ENCODE data around the gene WIPF2.

The WIPF2 gene

DNA sequence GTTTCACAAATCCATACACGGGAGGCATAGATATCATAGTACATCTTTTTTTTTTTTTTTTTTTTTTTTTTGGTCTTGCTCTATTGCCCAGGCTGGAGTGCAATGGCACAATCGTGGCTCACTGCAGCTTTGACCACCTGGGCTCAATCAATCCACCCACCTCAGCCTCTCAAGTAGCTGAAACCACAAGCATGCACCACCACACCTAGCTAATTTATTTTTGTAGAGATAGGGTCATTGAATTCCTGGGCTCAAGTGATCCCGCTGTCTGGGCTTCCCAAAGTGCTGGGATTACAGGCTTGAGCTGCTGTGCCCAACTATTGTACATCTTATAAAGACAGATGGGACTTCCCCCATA is 45.3 kb upstream of the WIPF2 start:
- H3K79me1 ChIP-seq (ENCODE audit: low read depth, low read length) = no peaks in the 10 kb centered on the region
- no peaks in the 10 kb centered on the region for H3K27me3 ChIP-seq (ENCODE audit: control insufficient read depth in 3 of 3, insufficient read depth in 3 of 3, low read depth in 1 of 3, low read length in 3 of 3)
- no peak overlapping the region for H2BK15ac ChIP-seq (ENCODE audit: low read length)
- H3K27ac ChIP-seq (replicated peaks; ENCODE audit: low read length) = no peak overlapping the region
- no peak for DNase-seq (ENCODE audit: low spot score)
- no peak overlapping the region for H2AFZ ChIP-seq (ENCODE audit: low read length)
- no peak overlapping the region for H3K23ac ChIP-seq (ENCODE audit: low read depth, low read length, poor library complexity)
- peaks cover 5 to 21% of the 10 kb centered on the region in 2 donors for H3K4me1 ChIP-seq (ENCODE audit: control insufficient read depth in 2 of 2, insufficient read depth in 1 of 2, low read depth in 1 of 2, low read length in 2 of 2)
- WGBS, 2 donors (ENCODE audit: extremely low coverage in 2 of 2, insufficient read length in 2 of 2, insufficient replicate concordance in 1 of 2) = no CpG with 5 or more reads among the region's 3 CpGs
- H3K9ac ChIP-seq (ENCODE audit: low read depth, low read length, poor library complexity) = no peak overlapping the region
- H3K18ac ChIP-seq (ENCODE audit: low read length) = no peak overlapping the region
- no peaks in the 10 kb centered on the region for H3K9me3 ChIP-seq (replicated peaks in 1 of 2; ENCODE audit: control insufficient read depth in 2 of 2, insufficient read depth in 1 of 2, low read depth in 1 of 2, low read length in 2 of 2)
- no peak overlapping the region for H3K4me2 ChIP-seq (ENCODE audit: insufficient read depth, low read length, poor library complexity, severe bottlenecking)
- no peak overlapping the region for H2BK5ac ChIP-seq (ENCODE audit: low read length)
- no peak overlapping the region for H3K4ac ChIP-seq (ENCODE audit: low read length)
- H3K36me3 ChIP-seq (replicated peaks in 1 of 2; ENCODE audit: control insufficient read depth in 2 of 2, insufficient read depth in 2 of 2, low read length in 2 of 2) = peaks cover 28 to 88% of the 10 kb centered on the region in 2 donors
- no peak overlapping the region for H2BK120ac ChIP-seq (ENCODE audit: low read depth, low read length)
- H2AK5ac ChIP-seq (ENCODE audit: low read depth, low read length) = no peak overlapping the region
- H3K14ac ChIP-seq (ENCODE audit: low read length) = no peak overlapping the region
- H2BK12ac ChIP-seq (ENCODE audit: low read length) = no peak overlapping the region
- H3K4me3 ChIP-seq (ENCODE audit: low read length in 2 of 2) = no peak overlapping the region
- no peak overlapping the region for H4K8ac ChIP-seq (ENCODE audit: low read depth, low read length)
- H4K91ac ChIP-seq (ENCODE audit: low read depth, low read length, poor library complexity) = no peak overlapping the region

DNA sequence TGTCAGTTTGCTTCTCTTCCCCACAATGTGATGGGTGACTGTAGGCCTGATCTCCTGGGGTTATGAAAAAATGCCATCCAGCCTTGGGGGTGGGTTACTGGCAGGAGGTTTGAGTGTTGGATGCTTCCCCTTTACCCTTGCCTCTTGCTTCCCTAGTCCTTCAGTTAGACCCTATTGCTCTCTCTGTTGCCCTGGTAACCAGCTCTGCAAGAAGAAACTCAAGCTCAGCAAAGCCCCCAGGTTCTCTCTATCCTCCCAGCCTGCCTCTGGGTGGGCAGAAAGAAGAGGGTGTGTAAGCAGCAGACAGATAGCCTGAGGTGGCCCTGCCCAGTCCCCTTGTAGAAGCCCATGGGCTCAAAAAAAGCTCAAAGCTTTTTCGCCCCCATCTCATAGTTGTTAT is 44.6 kb upstream of the WIPF2 start:
- no CpG with 5 or more reads among the region's 1 CpG for WGBS, 2 donors (ENCODE audit: extremely low coverage in 2 of 2, insufficient read length in 2 of 2, insufficient replicate concordance in 1 of 2)

DNA sequence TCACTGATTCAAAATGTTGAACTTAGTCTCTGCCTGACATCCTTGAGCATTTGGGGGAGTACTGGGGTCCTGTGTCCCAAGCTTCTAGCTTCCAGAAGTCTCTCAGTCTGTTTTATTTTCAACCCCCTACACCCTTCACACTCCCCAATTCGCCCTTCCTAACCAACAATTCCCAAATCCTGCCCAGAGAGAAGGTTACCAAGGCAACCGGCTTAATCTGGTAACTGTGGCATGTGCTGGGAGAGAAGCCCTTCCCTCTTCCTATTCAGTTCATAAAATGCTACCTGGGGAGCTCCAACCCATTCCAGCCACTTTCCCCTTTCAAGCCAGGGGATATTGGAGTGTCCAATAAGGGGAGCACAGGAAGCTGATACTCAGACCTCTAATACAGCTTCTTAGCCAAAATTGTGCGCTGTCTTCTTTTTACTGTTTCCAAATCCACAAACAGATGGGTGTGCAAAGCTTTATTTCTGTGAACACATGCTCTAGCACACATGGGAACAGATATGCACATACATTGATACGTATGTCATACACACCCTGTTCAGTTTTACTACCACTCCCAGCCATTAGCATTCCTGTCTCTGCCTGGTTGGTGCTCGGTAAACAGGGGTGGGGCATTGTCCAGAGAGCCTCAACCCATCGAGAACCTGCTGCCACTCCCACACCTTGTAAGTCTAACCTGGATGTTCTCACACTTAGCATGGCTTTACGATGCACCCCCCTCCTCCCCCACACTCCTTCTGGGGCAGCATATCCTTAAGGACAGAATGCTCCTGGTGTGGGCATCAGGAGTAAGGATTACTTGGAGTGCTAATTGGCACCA is 43.0 kb upstream of the WIPF2 start:
- H2BK15ac ChIP-seq (ENCODE audit: low read length) = peak overlapping the region; percentile 41
- H2BK120ac ChIP-seq (ENCODE audit: low read depth, low read length) = no peak overlapping the region
- no peak overlapping the region for H3K4me2 ChIP-seq (ENCODE audit: insufficient read depth, low read length, poor library complexity, severe bottlenecking)
- H4K91ac ChIP-seq (ENCODE audit: low read depth, low read length, poor library complexity) = no peak overlapping the region
- H2BK12ac ChIP-seq (ENCODE audit: low read length) = peak overlapping the region; percentile 46
- H3K4me3 ChIP-seq (ENCODE audit: low read length in 2 of 2) = no peak overlapping the region
- H3K79me1 ChIP-seq (ENCODE audit: low read depth, low read length) = no peaks in the 10 kb centered on the region
- no peak overlapping the region for H2AFZ ChIP-seq (ENCODE audit: low read length)
- H3K18ac ChIP-seq (ENCODE audit: low read length) = no peak overlapping the region
- H3K4me1 ChIP-seq (ENCODE audit: control insufficient read depth in 2 of 2, insufficient read depth in 1 of 2, low read depth in 1 of 2, low read length in 2 of 2) = peaks cover 5 to 27% of the 10 kb centered on the region in 2 donors
- DNase-seq (ENCODE audit: low spot score) = no peak
- peak overlapping the region; percentile 33 for H3K27ac ChIP-seq (replicated peaks; ENCODE audit: low read length)
- H2AK5ac ChIP-seq (ENCODE audit: low read depth, low read length) = no peak overlapping the region
- no peaks in the 10 kb centered on the region for H3K27me3 ChIP-seq (ENCODE audit: control insufficient read depth in 3 of 3, insufficient read depth in 3 of 3, low read depth in 1 of 3, low read length in 3 of 3)
- no peak overlapping the region for H4K8ac ChIP-seq (ENCODE audit: low read depth, low read length)
- no peak overlapping the region for H3K9ac ChIP-seq (ENCODE audit: low read depth, low read length, poor library complexity)
- H2BK5ac ChIP-seq (ENCODE audit: low read length) = no peak overlapping the region
- peaks cover 15 to 77% of the 10 kb centered on the region in 2 donors for H3K36me3 ChIP-seq (replicated peaks in 1 of 2; ENCODE audit: control insufficient read depth in 2 of 2, insufficient read depth in 2 of 2, low read length in 2 of 2)
- no peak overlapping the region for H3K23ac ChIP-seq (ENCODE audit: low read depth, low read length, poor library complexity)
- H3K4ac ChIP-seq (ENCODE audit: low read length) = peak overlapping the region; percentile 25
- no peaks in the 10 kb centered on the region for H3K9me3 ChIP-seq (replicated peaks in 1 of 2; ENCODE audit: control insufficient read depth in 2 of 2, insufficient read depth in 1 of 2, low read depth in 1 of 2, low read length in 2 of 2)
- no peak overlapping the region for H3K14ac ChIP-seq (ENCODE audit: low read length)
- 100% methylated on average over 1 of the region's 7 CpGs; no CpG with 5 or more reads in 1 of the 2 donors for WGBS, 2 donors (ENCODE audit: extremely low coverage in 2 of 2, insufficient read length in 2 of 2, insufficient replicate concordance in 1 of 2)

More for the DNA sequence above, 44.6 kb upstream of the WIPF2 start:
- H3K9ac ChIP-seq (ENCODE audit: low read depth, low read length, poor library complexity) = no peak overlapping the region
- H3K23ac ChIP-seq (ENCODE audit: low read depth, low read length, poor library complexity) = no peak overlapping the region
- H3K79me1 ChIP-seq (ENCODE audit: low read depth, low read length) = no peaks in the 10 kb centered on the region
- H3K36me3 ChIP-seq (replicated peaks in 1 of 2; ENCODE audit: control insufficient read depth in 2 of 2, insufficient read depth in 2 of 2, low read length in 2 of 2) = peaks cover 23 to 81% of the 10 kb centered on the region in 2 donors
- no peak overlapping the region for H2BK15ac ChIP-seq (ENCODE audit: low read length)
- H3K27ac ChIP-seq (replicated peaks; ENCODE audit: low read length) = peak overlapping the region; percentile 13
- no peak overlapping the region for H3K4ac ChIP-seq (ENCODE audit: low read length)
- H3K14ac ChIP-seq (ENCODE audit: low read length) = no peak overlapping the region
- no peak overlapping the region for H2BK5ac ChIP-seq (ENCODE audit: low read length)
- H3K27me3 ChIP-seq (ENCODE audit: control insufficient read depth in 3 of 3, insufficient read depth in 3 of 3, low read depth in 1 of 3, low read length in 3 of 3) = no peaks in the 10 kb centered on the region
- no peak overlapping the region for H2BK120ac ChIP-seq (ENCODE audit: low read depth, low read length)
- no peak for DNase-seq (ENCODE audit: low spot score)
- H3K9me3 ChIP-seq (replicated peaks in 1 of 2; ENCODE audit: control insufficient read depth in 2 of 2, insufficient read depth in 1 of 2, low read depth in 1 of 2, low read length in 2 of 2) = no peaks in the 10 kb centered on the region
- H2AK5ac ChIP-seq (ENCODE audit: low read depth, low read length) = no peak overlapping the region
- no peak overlapping the region for H3K4me2 ChIP-seq (ENCODE audit: insufficient read depth, low read length, poor library complexity, severe bottlenecking)
- H3K4me3 ChIP-seq (ENCODE audit: low read length in 2 of 2) = no peak overlapping the region
- peaks cover 5 to 21% of the 10 kb centered on the region in 2 donors for H3K4me1 ChIP-seq (ENCODE audit: control insufficient read depth in 2 of 2, insufficient read depth in 1 of 2, low read depth in 1 of 2, low read length in 2 of 2)
- no peak overlapping the region for H2BK12ac ChIP-seq (ENCODE audit: low read length)
- H3K18ac ChIP-seq (ENCODE audit: low read length) = no peak overlapping the region
- no peak overlapping the region for H4K91ac ChIP-seq (ENCODE audit: low read depth, low read length, poor library complexity)
- H4K8ac ChIP-seq (ENCODE audit: low read depth, low read length) = no peak overlapping the region
- no peak overlapping the region for H2AFZ ChIP-seq (ENCODE audit: low read length)

DNA sequence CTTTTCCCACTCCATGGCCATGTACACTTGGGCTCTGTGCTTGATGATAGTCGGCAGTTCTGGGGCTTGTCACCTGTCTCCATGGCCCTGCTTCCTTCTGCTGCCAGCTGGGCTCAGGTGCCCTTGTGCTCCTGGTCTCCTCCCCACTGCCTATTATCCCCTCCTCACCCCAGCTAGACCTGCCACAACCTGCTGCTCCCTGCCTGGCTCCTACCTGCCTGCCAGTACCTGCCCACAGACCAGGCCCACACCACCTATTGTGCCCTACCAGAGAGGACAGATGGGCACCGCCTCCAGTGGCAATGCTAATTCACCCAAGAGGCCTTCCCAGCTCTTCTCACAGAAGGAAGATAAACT is 42.4 kb upstream of the WIPF2 start:
- peak overlapping the region in 1 of 2 donors; percentile 5 for H3K4me3 ChIP-seq (ENCODE audit: low read length in 2 of 2)
- H3K36me3 ChIP-seq (replicated peaks in 1 of 2; ENCODE audit: control insufficient read depth in 2 of 2, insufficient read depth in 2 of 2, low read length in 2 of 2) = peaks cover 9 to 76% of the 10 kb centered on the region in 2 donors
- H3K27ac ChIP-seq (replicated peaks; ENCODE audit: low read length) = peak overlapping the region; percentile 33
- H3K79me1 ChIP-seq (ENCODE audit: low read depth, low read length) = no peaks in the 10 kb centered on the region
- H2BK12ac ChIP-seq (ENCODE audit: low read length) = peak overlapping the region; percentile 46
- no peak overlapping the region for H2AFZ ChIP-seq (ENCODE audit: low read length)
- H2BK120ac ChIP-seq (ENCODE audit: low read depth, low read length) = no peak overlapping the region
- H3K9me3 ChIP-seq (replicated peaks in 1 of 2; ENCODE audit: control insufficient read depth in 2 of 2, insufficient read depth in 1 of 2, low read depth in 1 of 2, low read length in 2 of 2) = no peaks in the 10 kb centered on the region
- H4K91ac ChIP-seq (ENCODE audit: low read depth, low read length, poor library complexity) = no peak overlapping the region
- DNase-seq (ENCODE audit: low spot score) = no peak
- no peak overlapping the region for H3K14ac ChIP-seq (ENCODE audit: low read length)
- WGBS, 2 donors (ENCODE audit: extremely low coverage in 2 of 2, insufficient read length in 2 of 2, insufficient replicate concordance in 1 of 2) = no CpG with 5 or more reads among the region's 2 CpGs
- no peak overlapping the region for H3K23ac ChIP-seq (ENCODE audit: low read depth, low read length, poor library complexity)
- H3K4me1 ChIP-seq (ENCODE audit: control insufficient read depth in 2 of 2, insufficient read depth in 1 of 2, low read depth in 1 of 2, low read length in 2 of 2) = peaks cover 5 to 27% of the 10 kb centered on the region in 2 donors
- H2BK5ac ChIP-seq (ENCODE audit: low read length) = no peak overlapping the region
- peak overlapping the region; percentile 36 for H2AK5ac ChIP-seq (ENCODE audit: low read depth, low read length)
- peak overlapping the region; percentile 25 for H3K4ac ChIP-seq (ENCODE audit: low read length)
- H4K8ac ChIP-seq (ENCODE audit: low read depth, low read length) = no peak overlapping the region
- no peak overlapping the region for H3K18ac ChIP-seq (ENCODE audit: low read length)
- no peak overlapping the region for H3K9ac ChIP-seq (ENCODE audit: low read depth, low read length, poor library complexity)
- H3K27me3 ChIP-seq (ENCODE audit: control insufficient read depth in 3 of 3, insufficient read depth in 3 of 3, low read depth in 1 of 3, low read length in 3 of 3) = no peaks in the 10 kb centered on the region
- no peak overlapping the region for H3K4me2 ChIP-seq (ENCODE audit: insufficient read depth, low read length, poor library complexity, severe bottlenecking)
- H2BK15ac ChIP-seq (ENCODE audit: low read length) = peak overlapping the region; percentile 41
